ENCODE measurements around the gene PANK1. TPM values are rescaled to one million over a fixed set of nuclear protein-coding genes. Genes with fewer than 3 reads are reported as not detected.

Gene PANK1
- total and polyA plus RNA-seq, 12 donors, result 4.0 to 20.9 (median 16.2) TPM

DNA sequence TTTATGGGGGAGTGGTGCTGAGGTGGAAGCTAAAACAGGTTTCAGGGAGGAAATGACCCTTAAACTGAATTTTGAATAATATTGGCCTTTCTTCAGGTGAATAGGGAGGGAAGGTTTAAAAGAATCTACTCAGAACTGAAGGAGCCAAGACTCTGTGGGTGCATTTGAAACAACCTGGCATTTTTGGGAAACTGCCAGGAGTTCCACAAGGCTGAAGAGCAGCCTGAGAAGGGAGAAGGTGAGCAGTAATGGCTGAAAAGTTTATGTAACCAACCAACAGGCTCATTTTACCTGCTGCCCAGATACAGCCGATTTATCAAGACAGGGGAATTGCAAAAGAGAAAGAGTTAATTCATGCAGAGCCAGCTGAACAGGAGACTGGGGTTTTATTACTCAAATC, 4.0 kb upstream of the PANK1 start:
- no peaks in the 10 kb centered on the region for H3K36me3 ChIP-seq

DNA sequence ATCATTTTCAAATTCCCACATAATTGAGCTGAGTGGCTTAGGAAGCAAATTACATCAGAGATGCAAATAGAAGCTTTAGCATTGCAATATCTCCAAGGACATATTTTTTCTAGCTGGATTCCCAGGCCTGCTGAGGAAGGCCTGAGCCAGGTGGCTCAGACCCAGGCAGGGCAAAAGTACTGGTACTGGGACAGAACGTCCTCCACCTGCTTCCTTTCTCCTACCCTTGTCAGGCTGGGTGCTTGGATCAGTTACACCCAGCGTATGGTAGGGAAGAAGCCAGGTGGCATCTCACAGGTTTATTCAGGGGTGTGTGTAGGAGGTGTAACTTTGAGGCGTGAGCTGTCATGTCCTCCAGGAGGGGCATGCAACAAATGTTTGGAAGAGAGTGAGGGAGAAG, 3.0 kb upstream of the PANK1 start:
- peak in 3 of 8 donors; percentile 14 to 40 (median 25) for ATAC-seq
- intact Hi-C loops (cut with DNase I), result loop anchor here in 4 of 10 donors (5.0 to 10.0 kb wide), 4 partner anchors 53 to 223 kb away; partner anchors contain the start of gene KIF20B (in 2 of the 4)
- Histone ChIP-seq H3K4me3 (no peak overlapping the region), H3K4me1 (peaks cover 0 to 21% (median 16%) of the 10 kb centered on the region in 9 donors), H3K9me3 (no peaks in the 10 kb centered on the region), H3K36me3 (no peaks in the 10 kb centered on the region), H3K27me3 (no peaks in the 10 kb centered on the region), H3K27ac (peak overlapping the region in 7 of 10 donors; percentile 19 to 61 (median 43))
- peak in 1 of 2 donors; percentile 26 for DNase-seq
- TF ChIP-seq, protein P1, sequence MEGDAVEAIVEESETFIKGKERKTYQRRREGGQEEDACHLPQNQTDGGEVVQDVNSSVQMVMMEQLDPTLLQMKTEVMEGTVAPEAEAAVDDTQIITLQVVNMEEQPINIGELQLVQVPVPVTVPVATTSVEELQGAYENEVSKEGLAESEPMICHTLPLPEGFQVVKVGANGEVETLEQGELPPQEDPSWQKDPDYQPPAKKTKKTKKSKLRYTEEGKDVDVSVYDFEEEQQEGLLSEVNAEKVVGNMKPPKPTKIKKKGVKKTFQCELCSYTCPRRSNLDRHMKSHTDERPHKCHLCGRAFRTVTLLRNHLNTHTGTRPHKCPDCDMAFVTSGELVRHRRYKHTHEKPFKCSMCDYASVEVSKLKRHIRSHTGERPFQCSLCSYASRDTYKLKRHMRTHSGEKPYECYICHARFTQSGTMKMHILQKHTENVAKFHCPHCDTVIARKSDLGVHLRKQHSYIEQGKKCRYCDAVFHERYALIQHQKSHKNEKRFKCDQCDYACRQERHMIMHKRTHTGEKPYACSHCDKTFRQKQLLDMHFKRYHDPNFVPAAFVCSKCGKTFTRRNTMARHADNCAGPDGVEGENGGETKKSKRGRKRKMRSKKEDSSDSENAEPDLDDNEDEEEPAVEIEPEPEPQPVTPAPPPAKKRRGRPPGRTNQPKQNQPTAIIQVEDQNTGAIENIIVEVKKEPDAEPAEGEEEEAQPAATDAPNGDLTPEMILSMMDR (IDR thresholded peaks at IDR 0.05), result no peak
- WGBS, 2 donors, result 62 to 66% methylated on average over 3 of the region's 3 CpGs

More for the DNA sequence above, 4.0 kb upstream of the PANK1 start:
- Histone ChIP-seq H3K4me3 (no peak overlapping the region), H3K4me1 (peaks cover 0 to 15% (median 13%) of the 10 kb centered on the region in 9 donors), H3K9me3 (no peaks in the 10 kb centered on the region), H3K27me3 (no peaks in the 10 kb centered on the region), H3K27ac (no peak overlapping the region)
- intact Hi-C loops (cut with DNase I), result loop anchor here in 4 of 10 donors (5.0 to 10.0 kb wide), 4 partner anchors 53 to 224 kb away; partner anchors contain the start of gene KIF20B (in 2 of the 4)
- ATAC-seq, result no peak
- no peak for DNase-seq
- TF ChIP-seq, protein P1 (IDR thresholded peaks at IDR 0.05), result no peak
- 94 to 97% methylated on average over 1 of the region's 1 CpG for WGBS, 2 donors

DNA sequence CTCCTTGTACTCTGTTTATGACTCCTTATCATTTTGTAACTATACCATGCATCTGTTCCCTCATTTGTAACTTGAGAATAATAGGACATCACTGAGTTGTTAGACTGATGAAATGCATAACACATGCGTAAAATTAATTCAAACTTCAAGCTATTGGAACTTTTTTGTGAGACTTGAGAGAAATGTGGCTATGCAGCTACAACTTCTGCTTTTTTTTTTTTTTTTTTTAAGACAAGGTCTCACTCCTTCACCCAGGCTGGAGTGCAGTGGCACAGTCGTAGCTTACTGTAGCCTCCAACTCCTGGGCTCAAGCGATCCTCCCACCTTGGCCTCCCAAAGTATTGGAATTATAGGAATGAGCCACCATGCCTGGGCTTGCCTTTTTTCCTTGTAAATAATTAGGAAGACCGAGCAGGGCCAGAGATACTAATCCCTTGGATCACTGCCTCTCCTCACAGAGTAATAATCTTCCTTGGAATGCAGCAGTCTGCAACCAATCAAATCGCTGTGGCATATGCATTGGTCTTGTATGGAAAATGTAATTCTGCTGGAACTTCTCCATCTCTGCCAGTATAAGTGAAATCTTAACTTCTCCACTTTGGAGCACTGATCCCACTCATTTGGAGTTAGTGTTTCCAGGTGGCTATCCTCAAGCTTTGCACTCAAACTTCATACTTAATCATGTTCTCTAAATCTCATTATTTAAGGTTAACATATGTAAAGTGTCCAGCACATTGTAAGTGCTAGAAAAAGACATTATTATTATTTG, 2.0 kb upstream of the PANK1 start:
- WGBS, 2 donors, result 84 to 87% methylated on average over 5 of the region's 5 CpGs
- Histone ChIP-seq H3K27ac (peak overlapping the region in 9 of 10 donors; percentile 14 to 98 (median 95)), H3K27me3 (no peaks in the 10 kb centered on the region), H3K36me3 (no peaks in the 10 kb centered on the region), H3K9me3 (no peaks in the 10 kb centered on the region), H3K4me3 (no peak overlapping the region), H3K4me1 (peaks cover 0 to 29% (median 16%) of the 10 kb centered on the region in 9 donors)
- no peak for ATAC-seq
- intact Hi-C loops (cut with DNase I), result loop anchor here in 4 of 10 donors (5.0 to 10.0 kb wide), 4 partner anchors 52 to 222 kb away; partner anchors contain the start of gene KIF20B (in 2 of the 4)
- no peak for DNase-seq
- TF ChIP-seq, protein P1 (IDR thresholded peaks at IDR 0.05), result no peak

DNA sequence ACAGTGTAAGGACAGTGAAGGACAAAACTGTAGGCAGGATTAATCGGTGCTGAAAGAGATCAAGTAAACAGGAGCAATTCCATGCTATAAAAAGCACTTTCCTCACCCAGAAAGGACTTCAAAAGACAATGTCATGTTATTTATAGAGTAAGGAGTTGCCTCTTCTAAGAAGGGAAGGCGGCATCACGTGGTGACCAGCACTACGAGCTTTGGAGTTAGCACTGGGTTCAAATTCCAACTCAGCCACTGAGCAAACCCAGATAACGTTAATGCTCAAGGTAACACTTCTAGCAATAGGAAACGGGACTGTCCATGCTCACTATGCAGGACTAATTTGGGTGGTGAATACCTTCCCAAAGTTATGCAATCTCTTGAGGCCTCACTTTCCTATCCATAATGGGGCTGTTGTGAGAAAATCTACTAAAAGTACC, 715 bp upstream of the PANK1 start:
- Histone ChIP-seq H3K36me3 (no peaks in the 10 kb centered on the region), H3K9me3 (no peaks in the 10 kb centered on the region), H3K4me1 (peaks cover 0 to 31% (median 16%) of the 10 kb centered on the region in 9 donors), H3K27me3 (no peaks in the 10 kb centered on the region), H3K27ac (peak overlapping the region; percentile 88 to 98 (median 95)), H3K4me3 (peak overlapping the region in 8 of 10 donors; percentile 70 to 98 (median 83))
- intact Hi-C loops (cut with DNase I), result loop anchor here in 6 of 10 donors (1.0 to 10.0 kb wide), 6 partner anchors 51 to 221 kb away; partner anchors contain the start of gene KIF20B (in 5 of the 6)
- TF ChIP-seq, protein P1 (IDR thresholded peaks at IDR 0.05), result no peak
- WGBS, 2 donors, result 18 to 21% methylated on average over 6 of the region's 6 CpGs
- ATAC-seq, result peak in 6 of 8 donors; percentile 0 to 28 (median 10)
- DNase-seq, result peak in 1 of 2 donors; percentile 24
